Gastroesophageal sphincter (tissue), 3 donors: ENCODE results near the gene FASLG.

Experiments used
- EP300 ChIP-seq: sonication (generic); formaldehyde crosslinking; IDR thresholded peaks from one replicate; pipeline ENCODE4 v1.6.1; 2017; ENCODE audit warnings: antibody characterized with exemption, mild to moderate bottlenecking
- POLR2A ChIP-seq, 2 donors: fragments of 450-650 bp; IDR thresholded peaks; one replicate each; pipeline ENCODE4 v1.6.1; 2017; ENCODE audit warnings: antibody characterized with exemption in 2 of 2, mild to moderate bottlenecking in 2 of 2, moderate library complexity in 1 of 2
- POLR2AphosphoS5 ChIP-seq: sonication (generic); formaldehyde crosslinking; IDR thresholded peaks from one replicate; pipeline ENCODE4 v1.6.1; 2017; ENCODE audit warnings: antibody characterized with exemption
- TF ChIP-seq, protein P1 (sequence below), 4 experiments: fragments of 200-600 bp in 2 of 4; fragments of 450-650 bp in 2 of 4; sonication (generic) in 1 of 4; IDR thresholded peaks; one replicate each; pipeline ENCODE4 v1.5.1; 2017 to 2019; ENCODE audit warnings: antibody characterized with exemption in 4 of 4, mild to moderate bottlenecking in 2 of 4, moderate library complexity in 2 of 4

DNA sequence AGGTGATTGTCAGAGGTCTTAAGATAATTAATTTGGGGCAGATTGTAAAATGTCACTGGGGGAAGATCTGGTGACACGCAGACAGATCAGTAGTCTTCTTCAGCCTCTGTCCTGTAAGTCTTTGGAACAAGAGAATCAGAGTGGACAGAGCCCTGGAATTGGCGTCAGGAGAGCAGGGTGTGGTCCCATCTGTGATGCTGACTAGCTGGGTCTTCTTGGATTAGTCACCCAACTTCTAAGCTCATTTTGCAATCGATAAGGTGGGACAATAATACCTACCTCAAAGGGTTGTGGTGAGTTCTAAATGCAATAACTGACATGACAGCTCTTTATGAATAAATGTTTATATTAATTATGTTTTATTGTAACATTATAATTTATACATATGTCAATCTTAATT lies 4.8 kb downstream of the FASLG start:
- TF ChIP-seq POLR2AphosphoS5 (no peak), POLR2A (IDR thresholded peaks at IDR 0.05) (no peak), EP300 (no peak)
- TF ChIP-seq, protein P1, sequence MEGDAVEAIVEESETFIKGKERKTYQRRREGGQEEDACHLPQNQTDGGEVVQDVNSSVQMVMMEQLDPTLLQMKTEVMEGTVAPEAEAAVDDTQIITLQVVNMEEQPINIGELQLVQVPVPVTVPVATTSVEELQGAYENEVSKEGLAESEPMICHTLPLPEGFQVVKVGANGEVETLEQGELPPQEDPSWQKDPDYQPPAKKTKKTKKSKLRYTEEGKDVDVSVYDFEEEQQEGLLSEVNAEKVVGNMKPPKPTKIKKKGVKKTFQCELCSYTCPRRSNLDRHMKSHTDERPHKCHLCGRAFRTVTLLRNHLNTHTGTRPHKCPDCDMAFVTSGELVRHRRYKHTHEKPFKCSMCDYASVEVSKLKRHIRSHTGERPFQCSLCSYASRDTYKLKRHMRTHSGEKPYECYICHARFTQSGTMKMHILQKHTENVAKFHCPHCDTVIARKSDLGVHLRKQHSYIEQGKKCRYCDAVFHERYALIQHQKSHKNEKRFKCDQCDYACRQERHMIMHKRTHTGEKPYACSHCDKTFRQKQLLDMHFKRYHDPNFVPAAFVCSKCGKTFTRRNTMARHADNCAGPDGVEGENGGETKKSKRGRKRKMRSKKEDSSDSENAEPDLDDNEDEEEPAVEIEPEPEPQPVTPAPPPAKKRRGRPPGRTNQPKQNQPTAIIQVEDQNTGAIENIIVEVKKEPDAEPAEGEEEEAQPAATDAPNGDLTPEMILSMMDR (IDR thresholded peaks at IDR 0.05), result no peak
